ENCODE measurements around the gene TXNL4A.
A peak's percentile ranks its signal among the peaks of the same experiment; 100 is the strongest.
"Not testable (repeated sequence)": the region's sequence is repeated elsewhere in the genome, so short reads cannot be mapped to it uniquely, and the experiment has no call there.

The TXNL4A gene

GRCh38 chr18:79988451-79989194 is at the start of gene TXNL4A:
TSS of gene TXNL4A (minus strand) at chr18:79988563. CDS start at chr18:79988392, 171 bp downstream.
- peak; percentile 93 for DNase-seq

- no peak for DNase-seq
These were observed 48.9 kb upstream of the TXNL4A start for GRCh38 chr18:80037300-80037699.

GRCh38 chr18:80035997-80036396 is 47.6 kb upstream of the TXNL4A start:
- DNase-seq, result no peak

GRCh38 chr18:80034852-80035406 is 46.6 kb upstream of the TXNL4A start:
- DNase-seq, result no peak

- peak; percentile 100 for DNase-seq
These were observed 45.9 kb upstream of the TXNL4A start, which contains the start of gene RBFA for GRCh38 chr18:80034068-80034851. TSS of gene RBFA (plus strand) at chr18:80034434. CDS start at chr18:80034496, 62 bp downstream.

GRCh38 chr18:80033181-80034067 is 45.1 kb upstream of the TXNL4A start:
- DNase-seq, result peak; percentile 88

- DNase-seq, result no peak
These were observed 41.3 kb upstream of the TXNL4A start for GRCh38 chr18:80029690-80030089.

GRCh38 chr18:80027719-80028118 is 39.4 kb upstream of the TXNL4A start:
- not testable (repeated sequence) for DNase-seq

GRCh38 chr18:80026363-80026762 is 38.0 kb upstream of the TXNL4A start:
- DNase-seq, result no peak

- no peak for DNase-seq
These were observed 34.8 kb upstream of the TXNL4A start for GRCh38 chr18:80023173-80023572.

GRCh38 chr18:80022613-80023012 is 34.2 kb upstream of the TXNL4A start:
- DNase-seq, result no peak

GRCh38 chr18:80012714-80013113 is 24.4 kb upstream of the TXNL4A start:
- no peak for DNase-seq

- not testable (repeated sequence) for DNase-seq
These were observed 23.3 kb upstream of the TXNL4A start for GRCh38 chr18:80011496-80012137.

- DNase-seq, result no peak
These were observed 22.2 kb upstream of the TXNL4A start for GRCh38 chr18:80010551-80010906.

GRCh38 chr18:80009661-80010550 is 21.5 kb upstream of the TXNL4A start:
- DNase-seq, result no peak

GRCh38 chr18:80006724-80007123 is 18.4 kb upstream of the TXNL4A start:
- no peak for DNase-seq

GRCh38 chr18:80004600-80005342 is 16.4 kb upstream of the TXNL4A start:
- DNase-seq, result no peak

- no peak for DNase-seq
These were observed 14.1 kb upstream of the TXNL4A start for GRCh38 chr18:80002468-80002867.

- DNase-seq, result no peak
These were observed 12.5 kb upstream of the TXNL4A start for GRCh38 chr18:80000877-80001276.

- DNase-seq, result not testable (repeated sequence)
These were observed 11.3 kb upstream of the TXNL4A start for GRCh38 chr18:79999701-80000100.
